Endothelial cell of umbilical vein (primary cell): ENCODE measurements around the gene MIXL1. TPM values are rescaled to one million over a fixed set of nuclear protein-coding genes. Genes with fewer than 3 reads are reported as not detected.

Experiments used
- BruUV-seq: library from RNA; stranded (reverse); fragments of 400-500 nt; replicated peaks from 2 replicates; lab custom pipeline; 2021; lab: Mats Ljungman, UMichigan
- CTCF ChIA-PET: fragments of 300-600, 350-600 bp; sonication (Branson Sonifier 250); formaldehyde crosslinking; loops from one replicate; lab custom pipeline; 2021; ENCODE audit warnings: antibody characterized with exemption, inconsistent platforms; lab: Charles Lee
- POLR2A ChIA-PET: fragments of 300-600, 350-600 bp; sonication (Branson Sonifier 250); formaldehyde crosslinking; loops from one replicate; lab custom pipeline; 2021; ENCODE audit warnings: antibody characterized with exemption, inconsistent platforms; lab: Charles Lee
- DNase-seq: peaks from one replicate; pipeline ENCODE4 v3.0.0-alpha.2; 2011; ENCODE audit warnings: low read depth, low spot score
- FAIRE-seq: peaks from 2 replicates; lab custom pipeline; 2011; peaks lifted over from hg19 to GRCh38; lab: Jason Lieb, UNC
- H2AFZ ChIP-seq: 2 replicates; pipeline ENCODE4 v1.6.0; 2012; ENCODE audit warnings: low read depth, low read length, control low read depth, inconsistent platforms
- H3K27ac ChIP-seq: 2 replicates; pipeline ENCODE4 v1.5.1; 2011; ENCODE audit warnings: low read depth, mild to moderate bottlenecking, control low read depth, low read length, moderate library complexity; ENCODE audit not compliant: insufficient read depth
- H3K27me3 ChIP-seq, 2 experiments: 2 replicates each; pipeline versions ENCODE4 v1.6.0 to v1.6.1; 2011; ENCODE audit warnings: low read length in 2 of 2, mixed read lengths in 1 of 2; ENCODE audit not compliant: control insufficient read depth in 2 of 2, insufficient read depth in 2 of 2
- H3K36me3 ChIP-seq, 2 experiments: 2 replicates in 1 of 2; 3 replicates in 1 of 2; pipeline ENCODE4 v1.5.1; 2011; ENCODE audit warnings: low read length in 2 of 2, mild to moderate bottlenecking in 1 of 2, moderate library complexity in 1 of 2; ENCODE audit not compliant: control insufficient read depth in 2 of 2, insufficient read depth in 2 of 2; ENCODE audit errors: extremely low read depth in 1 of 2
- H3K4me1 ChIP-seq: 3 replicates; pipeline ENCODE4 v1.5.1; 2011; ENCODE audit warnings: mild to moderate bottlenecking, low read length; ENCODE audit not compliant: control insufficient read depth, insufficient read depth; ENCODE audit errors: extremely low read depth
- H3K4me2 ChIP-seq: 2 replicates; pipeline ENCODE4 v1.6.1; 2011; ENCODE audit warnings: low read length, control low read depth, mixed read lengths; ENCODE audit not compliant: insufficient read depth
- H3K4me3 ChIP-seq, 3 experiments: fragments of 200-600 bp in 1 of 3; sonication (generic), shearing (Covaris generic) in 1 of 3; replicated peaks in 1 of 3; 2 replicates each; pipeline ENCODE4 v1.5.1; 2011 to 2016; ENCODE audit warnings: control low read depth in 3 of 3, low read length in 3 of 3, mild to moderate bottlenecking in 2 of 3, inconsistent platforms in 1 of 3, low read depth in 1 of 3, moderate library complexity in 1 of 3; ENCODE audit not compliant: insufficient read depth in 1 of 3
- H3K79me2 ChIP-seq: 2 replicates; pipeline ENCODE4 v1.6.0; 2012; ENCODE audit warnings: low read length, inconsistent platforms; ENCODE audit not compliant: control insufficient read depth, insufficient read depth
- H3K9ac ChIP-seq: replicated peaks from 2 replicates; pipeline ENCODE3; 2011; ENCODE audit warnings: low read length, control low read depth; ENCODE audit not compliant: insufficient read depth; ENCODE audit errors: extremely low read depth
- H3K9me1 ChIP-seq: replicated peaks from 3 replicates; pipeline ENCODE4 v1.6.0; 2011; ENCODE audit warnings: mild to moderate bottlenecking, low read length; ENCODE audit not compliant: control insufficient read depth, insufficient read depth; ENCODE audit errors: extremely low read depth
- H3K9me3 ChIP-seq: replicated peaks from 2 replicates; pipeline ENCODE4 v1.5.1; 2012; ENCODE audit warnings: low read length, inconsistent platforms; ENCODE audit not compliant: control insufficient read depth, insufficient read depth
- H4K20me1 ChIP-seq: replicated peaks from 2 replicates; pipeline ENCODE3; 2011; ENCODE audit warnings: mild to moderate bottlenecking, low read length; ENCODE audit not compliant: control insufficient read depth, insufficient read depth; ENCODE audit errors: extremely low read depth
- EZH2 ChIP-seq: IDR thresholded peaks from 2 replicates; pipeline ENCODE4 v1.6.1; 2012; ENCODE audit warnings: borderline replicate concordance, low read depth, mild to moderate bottlenecking, moderate library complexity, low read length, inconsistent platforms; ENCODE audit not compliant: severe bottlenecking
- FOS ChIP-seq: IDR thresholded peaks from 2 replicates; pipeline ENCODE4 v1.6.1; 2011; ENCODE audit warnings: mild to moderate bottlenecking, low read length, moderate library complexity, borderline replicate concordance; ENCODE audit not compliant: insufficient read depth
- GATA2 ChIP-seq: IDR thresholded peaks from 2 replicates; pipeline ENCODE4 v1.7.0; 2011; ENCODE audit warnings: low read depth, mild to moderate bottlenecking, moderate library complexity, mixed read lengths, low read length; ENCODE audit not compliant: insufficient read length, insufficient read depth
- JUN ChIP-seq: IDR thresholded peaks from 2 replicates; pipeline ENCODE4 v1.6.1; 2011; ENCODE audit warnings: borderline replicate concordance, low read depth; ENCODE audit not compliant: insufficient read length, insufficient read depth
- MYC ChIP-seq: IDR thresholded peaks from one replicate; pipeline ENCODE4 v1.6.1; 2011; ENCODE audit warnings: mild to moderate bottlenecking, low read depth, low read length
- POLR2A ChIP-seq: IDR thresholded peaks from 2 replicates; pipeline ENCODE4 v1.6.1; 2012; ENCODE audit warnings: low read depth, mild to moderate bottlenecking, control low read depth, low read length
- POLR2AphosphoS5 ChIP-seq: IDR thresholded peaks from 2 replicates; pipeline ENCODE4 v1.6.1; 2012; ENCODE audit warnings: low read depth, mild to moderate bottlenecking, control low read depth, low read length, moderate library complexity; ENCODE audit not compliant: insufficient read depth
- dilution Hi-C: fragments of 300-500 bp; cut with MboI; formaldehyde crosslinking; loops from one replicate; pipeline ENCODE4 v1.15.0; 2019; ENCODE audit warnings: low sequenced_read_pairs; ENCODE audit not compliant: extremely low pct_ligation_motif_present
- intact Hi-C: fragments of 100-400 bp; cut with micrococcal nuclease; formaldehyde crosslinking; loops from one replicate; pipeline ENCODE4 v1.10.0; 2022
- polyA plus RNA-seq, 4 experiments: library from polyadenylated mRNA; depleted of rRNA in 3 of 4; stranded (reverse) in 3 of 4; unstranded in 1 of 4; fragments of >200 nt; gene quantifications; 2 replicates each; pipeline versions ENCODE4 v1.2.1 to v1.2.3, GENCODE V29; 2011 to 2012; ENCODE audit warnings: missing spikeins in 1 of 4
- total RNA-seq: library from RNA; stranded (reverse); gene quantifications from 2 replicates; pipeline ENCODE4 v1.2.3, GENCODE V29; 2021
- TF ChIP-seq, protein P1 (sequence below): IDR thresholded peaks from 2 replicates; pipeline ENCODE4 v1.6.1; 2011; ENCODE audit not compliant: insufficient read depth, insufficient read length
- TF ChIP-seq, protein P2 (sequence below), 2 donors: IDR thresholded peaks; 1 replicate in 1 of 2; 2 replicates in 1 of 2; pipeline ENCODE4 v1.5.1; 2011; ENCODE audit warnings: low read length in 2 of 2, mild to moderate bottlenecking in 2 of 2, moderate library complexity in 2 of 2, control low read depth in 1 of 2, inconsistent platforms in 1 of 2, low read depth in 1 of 2; ENCODE audit not compliant: insufficient read depth in 1 of 2; ENCODE audit errors: extremely low read depth in 1 of 2

Gene MIXL1
- total and polyA plus RNA-seq, 2 donors (not counting 3 experiments of a cell fraction or from before 2014, with no cell fraction given): 0.58 to 1.2 TPM

DNA sequence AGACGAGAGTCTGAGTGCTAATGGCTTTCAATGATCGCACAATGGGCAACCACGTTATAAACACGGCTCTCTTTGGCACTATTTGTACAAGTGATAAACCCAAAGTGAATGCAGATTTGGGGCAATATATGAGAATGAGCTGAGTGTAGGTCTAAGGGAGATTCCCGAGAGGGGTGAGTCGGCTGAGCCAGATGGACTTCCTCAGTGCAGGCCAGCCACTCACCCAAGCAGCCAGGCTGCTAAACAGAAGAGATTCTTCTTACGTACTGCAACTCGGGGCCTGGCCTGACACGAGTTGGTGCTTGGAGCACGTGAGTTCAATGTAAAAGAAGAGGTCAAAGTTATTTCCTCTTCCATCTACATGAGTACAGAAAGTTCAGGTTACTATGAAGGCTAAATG lies 6.2 kb upstream of the MIXL1 start:
- Histone ChIP-seq H3K9me1 (no peaks in the 10 kb centered on the region), H3K4me2 (no peak overlapping the region), H3K36me3 (no peaks in the 10 kb centered on the region), H4K20me1 (no peaks in the 10 kb centered on the region), H3K27me3 (no peaks in the 10 kb centered on the region), H2AFZ (no peak overlapping the region), H3K4me1 (no peaks in the 10 kb centered on the region), H3K27ac (no peak overlapping the region), H3K9ac (no peak overlapping the region), H3K4me3 (no peak overlapping the region), H3K79me2 (no peaks in the 10 kb centered on the region), H3K9me3 (no peaks in the 10 kb centered on the region)
- dilution Hi-C loops (no loop called here), intact Hi-C loops (no loop called here)
- no peak for DNase-seq
- no TSS peak for BruUV-seq
- CTCF ChIA-PET: no interaction called here
- POLR2A ChIA-PET: no interaction called here
- TF ChIP-seq, protein P1, sequence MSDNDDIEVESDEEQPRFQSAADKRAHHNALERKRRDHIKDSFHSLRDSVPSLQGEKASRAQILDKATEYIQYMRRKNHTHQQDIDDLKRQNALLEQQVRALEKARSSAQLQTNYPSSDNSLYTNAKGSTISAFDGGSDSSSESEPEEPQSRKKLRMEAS: no peak
- TF ChIP-seq EZH2 (no peak), FOS (no peak), POLR2A (no peak), POLR2AphosphoS5 (no peak), MYC (no peak), GATA2 (no peak), JUN (no peak)
- TF ChIP-seq, protein P2, sequence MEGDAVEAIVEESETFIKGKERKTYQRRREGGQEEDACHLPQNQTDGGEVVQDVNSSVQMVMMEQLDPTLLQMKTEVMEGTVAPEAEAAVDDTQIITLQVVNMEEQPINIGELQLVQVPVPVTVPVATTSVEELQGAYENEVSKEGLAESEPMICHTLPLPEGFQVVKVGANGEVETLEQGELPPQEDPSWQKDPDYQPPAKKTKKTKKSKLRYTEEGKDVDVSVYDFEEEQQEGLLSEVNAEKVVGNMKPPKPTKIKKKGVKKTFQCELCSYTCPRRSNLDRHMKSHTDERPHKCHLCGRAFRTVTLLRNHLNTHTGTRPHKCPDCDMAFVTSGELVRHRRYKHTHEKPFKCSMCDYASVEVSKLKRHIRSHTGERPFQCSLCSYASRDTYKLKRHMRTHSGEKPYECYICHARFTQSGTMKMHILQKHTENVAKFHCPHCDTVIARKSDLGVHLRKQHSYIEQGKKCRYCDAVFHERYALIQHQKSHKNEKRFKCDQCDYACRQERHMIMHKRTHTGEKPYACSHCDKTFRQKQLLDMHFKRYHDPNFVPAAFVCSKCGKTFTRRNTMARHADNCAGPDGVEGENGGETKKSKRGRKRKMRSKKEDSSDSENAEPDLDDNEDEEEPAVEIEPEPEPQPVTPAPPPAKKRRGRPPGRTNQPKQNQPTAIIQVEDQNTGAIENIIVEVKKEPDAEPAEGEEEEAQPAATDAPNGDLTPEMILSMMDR (IDR thresholded peaks at IDR 0.05; ENCODE audit: extremely low read depth in 1 of 2, insufficient read depth in 1 of 2, low read depth in 1 of 2, low read length in 2 of 2): no peak
- no peak for FAIRE-seq
